ENCODE results near the gene RNU6-7.

The RNU6-7 gene

DNA sequence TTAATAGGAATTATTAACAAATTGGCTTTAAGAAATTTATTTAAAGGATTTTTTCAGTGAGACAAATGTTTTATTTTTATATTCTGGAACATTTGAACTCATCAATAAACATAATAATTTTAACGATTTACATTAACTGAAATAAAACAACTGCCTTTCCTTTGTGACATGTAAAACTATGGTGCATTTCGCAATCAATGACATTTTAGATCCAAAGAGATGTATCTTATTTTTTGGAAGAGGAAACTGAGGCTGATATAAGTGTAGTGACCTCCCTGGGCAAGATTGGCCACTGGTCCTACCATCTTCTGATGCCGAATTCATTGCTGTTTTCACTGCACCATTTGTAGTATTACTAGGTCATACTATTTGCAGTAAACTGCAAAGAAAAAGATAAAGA is 3.7 kb downstream of the RNU6-7 start:
- DNase-seq (ENCODE audit: low spot score): no peak

DNA sequence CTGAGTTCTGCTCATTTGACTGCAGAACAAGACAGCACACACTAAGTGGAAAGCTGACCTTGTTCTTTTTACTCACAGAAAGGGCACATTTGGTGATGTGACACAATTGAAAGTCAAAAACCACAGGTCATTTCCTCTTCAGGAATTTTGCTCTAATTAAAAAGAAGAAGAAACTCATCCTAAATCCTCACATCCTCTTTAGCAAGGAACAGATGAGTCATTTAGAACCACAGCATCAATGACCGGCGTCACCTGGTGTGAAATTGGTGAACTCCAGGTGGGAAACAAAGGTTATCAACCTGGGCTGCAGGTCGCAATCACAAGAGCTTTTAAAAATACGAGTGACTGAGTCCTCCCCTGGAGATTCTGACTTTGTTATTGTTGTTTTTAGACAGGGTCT is 4.1 kb downstream of the RNU6-7 start:
- no peak for DNase-seq (ENCODE audit: low spot score)

DNA sequence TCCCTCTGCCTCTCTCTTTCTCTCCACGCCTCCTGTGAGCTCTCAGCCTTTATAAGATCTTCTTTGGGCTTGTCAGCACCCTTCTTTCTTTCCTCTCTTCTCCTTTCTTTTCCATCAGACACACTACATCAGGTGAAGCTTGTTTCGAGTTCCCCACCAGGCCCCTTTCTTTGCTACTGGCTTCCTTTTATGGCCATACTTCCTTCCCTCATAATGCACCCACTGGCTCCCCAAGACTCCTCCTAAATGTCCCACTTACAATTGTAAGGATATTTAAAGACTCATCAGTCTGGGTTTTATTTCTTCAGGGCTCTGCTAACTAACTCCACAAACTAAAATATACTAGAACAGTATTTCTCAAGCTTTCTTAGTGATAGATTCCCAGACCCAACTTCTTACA is 4.7 kb downstream of the RNU6-7 start:
- DNase-seq (ENCODE audit: low spot score): no peak

DNA sequence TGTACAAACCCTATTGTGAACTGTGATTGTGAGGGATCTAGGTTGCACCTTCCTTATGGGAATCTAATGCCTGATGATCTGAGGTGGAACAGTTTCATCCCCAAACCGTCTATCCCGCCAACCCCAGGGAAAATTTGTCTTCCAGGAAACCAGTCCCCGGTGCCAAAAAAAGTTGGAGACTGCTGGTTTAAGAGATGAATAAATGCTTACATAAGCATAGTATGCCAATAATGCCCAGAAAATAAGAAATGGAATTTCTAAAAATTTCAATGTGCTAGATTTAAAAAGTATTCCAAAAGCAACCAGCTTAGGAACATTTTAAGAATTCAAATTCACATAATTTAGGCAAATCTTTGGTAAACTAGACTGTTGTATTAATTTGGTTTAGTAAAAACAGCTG is 6.6 kb downstream of the RNU6-7 start:
- no peak for DNase-seq (ENCODE audit: low spot score)

DNA sequence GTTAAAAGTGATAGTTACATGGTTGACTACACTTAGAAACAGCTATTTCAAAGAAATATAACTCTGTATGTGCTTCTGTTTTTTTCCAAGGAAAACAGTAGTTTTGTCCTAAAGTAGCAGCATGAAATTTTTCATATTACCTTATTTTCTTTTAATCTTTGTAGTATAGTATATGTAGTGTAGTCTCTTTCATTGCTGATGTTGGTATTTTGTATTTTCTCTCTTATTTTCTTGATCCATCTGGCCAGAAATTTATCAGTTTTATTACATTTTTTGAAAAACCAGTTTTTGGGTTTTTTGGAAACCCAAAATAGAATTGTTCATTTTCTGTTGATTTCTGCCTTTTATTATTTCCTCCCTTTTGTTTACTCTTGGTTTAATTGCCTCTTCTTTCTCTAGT is 7.6 kb downstream of the RNU6-7 start:
- DNase-seq (ENCODE audit: low spot score): no peak

DNA sequence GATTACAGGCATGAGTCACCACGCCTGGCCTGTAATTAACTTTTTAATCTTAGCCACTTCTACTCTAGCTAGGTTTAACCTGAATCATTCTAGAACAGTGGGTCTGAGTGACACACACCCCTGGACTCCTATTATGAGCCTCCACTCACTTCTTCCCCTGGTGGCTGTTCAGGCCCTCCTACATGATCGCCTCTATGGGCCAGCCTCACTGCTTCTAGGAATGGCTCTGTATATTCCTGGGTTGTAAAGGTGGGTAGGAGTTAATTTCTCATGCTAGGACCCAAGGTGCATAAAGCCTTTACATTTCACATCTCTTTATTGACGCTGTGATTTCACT is 9.2 kb downstream of the RNU6-7 start:
- no peak for DNase-seq (ENCODE audit: low spot score)

DNA sequence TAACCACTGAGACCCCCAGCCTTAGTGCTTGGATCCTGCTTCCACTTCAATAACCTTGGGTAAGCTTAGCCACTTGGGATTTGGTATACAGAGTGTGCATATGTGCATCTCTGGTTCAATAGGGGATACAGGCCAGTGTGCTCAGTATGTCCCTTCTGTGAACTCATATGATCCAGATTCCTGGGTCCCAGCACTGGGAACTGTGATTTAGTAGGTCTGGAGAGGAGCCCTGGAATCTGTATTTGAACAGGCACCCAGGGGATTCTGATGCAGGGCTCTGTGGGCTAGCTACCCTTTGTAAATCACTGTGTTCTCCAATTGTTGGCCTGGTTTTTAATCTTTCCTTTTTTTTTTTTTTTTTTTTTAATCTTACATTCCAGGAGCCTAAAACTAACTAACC is 11.0 kb downstream of the RNU6-7 start:
- no peak for DNase-seq (ENCODE audit: low spot score)

DNA sequence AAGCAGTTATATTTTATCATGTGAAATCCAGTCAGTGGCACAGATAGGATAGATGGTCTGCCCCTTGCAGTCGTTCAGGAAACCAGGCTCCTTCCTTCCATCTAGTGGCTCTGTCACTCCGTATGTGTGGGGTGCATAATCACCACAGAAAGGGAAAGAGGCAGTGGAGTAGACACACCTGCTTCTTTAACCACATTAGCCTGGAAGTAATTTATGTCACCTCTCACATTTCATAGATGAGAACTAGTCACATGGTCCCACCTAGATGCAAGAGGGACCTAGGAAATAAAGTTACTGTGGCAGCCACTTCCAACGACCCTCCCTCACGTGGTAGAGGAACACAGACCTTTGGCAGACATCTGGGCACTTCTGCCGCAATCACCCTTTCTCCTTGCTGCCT is 15.5 kb downstream of the RNU6-7 start:
- no peak for DNase-seq (ENCODE audit: low spot score)

DNA sequence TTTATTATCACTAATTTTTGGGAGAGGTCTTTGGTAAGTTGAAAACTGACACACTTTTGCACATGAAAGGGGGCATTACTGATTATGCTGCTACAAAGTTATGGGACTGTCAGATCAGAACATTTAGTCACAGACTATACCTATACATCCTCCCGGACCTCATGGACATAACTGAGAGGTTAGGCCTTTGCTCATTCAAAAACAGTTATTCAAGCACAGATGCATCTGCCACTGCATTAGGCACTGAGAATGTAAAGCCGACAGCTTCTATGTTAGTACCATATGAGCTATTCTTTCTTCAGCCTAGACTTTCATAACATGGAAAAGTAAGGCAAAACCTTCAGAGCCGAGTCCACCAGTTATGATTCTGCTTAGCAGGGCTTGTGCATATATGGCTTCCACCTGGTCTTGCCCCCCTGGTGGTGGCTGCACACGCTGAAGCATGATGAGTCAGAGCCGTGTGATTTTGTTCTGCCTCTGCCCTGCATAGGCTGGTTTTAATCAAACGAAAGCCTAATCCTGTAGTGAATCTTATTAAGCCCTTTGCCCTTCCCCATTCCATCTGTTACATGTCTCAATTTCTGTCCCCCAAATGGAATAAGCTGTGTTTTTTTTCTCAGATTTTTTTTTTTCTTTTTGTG is 23.0 kb downstream of the RNU6-7 start:
- no peak for DNase-seq (ENCODE audit: low spot score)

DNA sequence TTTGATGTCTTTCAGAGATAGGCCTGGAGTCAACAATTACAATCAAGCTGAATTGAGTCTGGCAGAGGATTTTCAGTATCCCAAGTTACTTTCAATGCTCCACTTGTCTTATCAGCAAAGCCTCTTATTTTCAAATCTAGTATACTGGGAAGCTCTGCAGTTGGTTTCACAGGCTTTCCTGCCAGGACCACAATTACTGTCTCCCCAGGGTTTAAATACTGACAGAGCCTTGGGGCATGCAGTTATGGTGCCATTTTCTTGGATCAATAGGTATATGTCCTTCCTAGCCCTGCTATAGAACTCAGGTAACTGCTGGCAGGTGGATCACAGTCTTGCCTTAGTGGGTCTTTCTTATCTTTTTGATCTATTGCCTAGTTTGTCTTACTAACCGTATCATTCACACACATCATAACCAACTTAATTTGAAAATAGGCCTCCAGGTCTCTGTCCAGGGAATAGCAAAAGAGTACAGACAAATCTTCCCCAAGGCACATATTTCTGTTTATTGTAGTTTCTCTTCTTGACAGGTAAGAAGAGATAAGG is 23.6 kb downstream of the RNU6-7 start:
- DNase-seq (ENCODE audit: low spot score): no peak

DNA sequence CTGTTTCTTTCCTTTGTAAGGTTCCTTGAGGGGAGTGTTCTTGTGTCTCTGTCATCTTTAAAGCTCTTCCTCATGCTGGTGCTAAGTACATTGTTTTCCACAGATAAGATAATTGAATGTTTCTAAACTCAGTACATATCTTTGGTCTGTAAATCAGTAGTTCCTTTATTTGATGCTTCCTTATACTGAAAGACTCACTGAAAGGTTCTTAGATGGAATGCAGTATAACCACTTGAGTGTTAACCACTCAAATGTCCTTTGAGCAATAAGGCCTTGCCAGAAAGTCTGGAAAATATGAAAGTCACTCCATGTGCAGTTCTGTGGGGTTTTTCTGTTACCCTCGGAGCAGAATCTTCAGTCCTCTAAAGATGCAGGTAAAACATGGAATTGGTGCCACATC is 24.2 kb downstream of the RNU6-7 start:
- DNase-seq (ENCODE audit: low spot score): no peak

DNA sequence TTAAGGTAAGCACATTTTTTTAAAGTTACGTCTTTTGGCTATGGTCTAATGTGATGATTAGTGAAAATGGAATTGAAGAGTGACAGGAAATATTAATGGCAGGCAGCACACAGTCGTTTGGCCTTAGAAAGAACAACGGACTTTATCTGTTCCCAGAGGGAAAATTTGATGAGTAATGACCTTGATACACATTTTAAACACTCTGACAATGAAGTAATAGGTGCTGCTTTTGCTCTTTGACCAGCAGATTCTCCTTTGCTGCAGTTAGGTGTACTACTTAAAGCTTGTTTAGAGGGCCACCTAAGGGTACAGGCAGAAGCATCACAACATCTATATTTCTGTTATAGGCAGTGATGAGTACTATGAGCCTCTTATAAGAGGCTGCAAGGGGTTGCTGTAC is 28.3 kb downstream of the RNU6-7 start:
- DNase-seq (ENCODE audit: low spot score): no peak

DNA sequence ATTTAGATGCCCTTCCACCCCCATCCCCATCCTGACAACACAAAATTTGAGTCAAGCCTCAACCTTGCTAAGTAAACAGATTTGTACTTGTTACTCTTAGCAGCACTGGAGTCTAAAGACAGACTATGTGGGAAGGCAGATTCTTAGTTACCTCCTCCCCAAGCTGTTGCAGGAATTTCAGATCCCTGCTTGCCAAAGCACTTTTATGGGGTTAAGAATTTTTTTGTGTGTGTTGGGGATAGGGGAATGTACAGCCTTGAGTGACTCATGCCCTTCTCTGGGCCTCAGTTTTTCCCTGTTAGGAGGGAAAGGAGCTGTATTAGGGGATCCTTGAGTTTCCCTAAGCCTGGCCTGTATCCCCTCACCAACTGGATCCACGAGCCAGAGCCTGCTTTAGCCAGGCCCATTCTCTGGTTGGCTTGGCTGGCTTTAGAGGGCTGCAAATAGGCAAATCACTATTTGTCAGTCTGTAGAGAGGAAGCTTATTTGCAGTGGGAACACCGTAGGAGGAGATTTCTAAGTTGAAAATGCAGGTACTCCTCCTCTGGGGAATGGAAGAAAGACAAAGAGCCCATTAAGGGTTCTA is 28.9 kb downstream of the RNU6-7 start:
- no peak for DNase-seq (ENCODE audit: low spot score)

DNA sequence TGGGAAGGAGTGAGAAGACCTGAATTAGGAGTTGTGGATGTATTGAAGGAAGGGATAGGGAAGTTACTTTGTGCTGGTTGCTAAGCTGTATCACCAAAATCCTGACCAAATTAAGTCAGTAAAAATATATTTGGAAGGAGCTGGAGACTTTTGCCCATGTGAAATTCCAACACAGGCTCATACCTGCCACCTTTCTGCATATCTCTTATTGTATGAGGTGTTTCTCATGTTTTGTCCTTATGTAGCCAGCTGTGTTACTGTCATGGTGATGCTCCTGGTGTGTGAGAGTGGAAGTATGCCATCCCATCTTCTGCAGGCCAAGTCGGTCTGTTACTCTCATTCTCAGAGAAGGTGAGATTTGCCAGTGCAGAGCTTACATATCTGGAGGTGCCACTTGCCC is 30.6 kb downstream of the RNU6-7 start:
- DNase-seq (ENCODE audit: low spot score): no peak

DNA sequence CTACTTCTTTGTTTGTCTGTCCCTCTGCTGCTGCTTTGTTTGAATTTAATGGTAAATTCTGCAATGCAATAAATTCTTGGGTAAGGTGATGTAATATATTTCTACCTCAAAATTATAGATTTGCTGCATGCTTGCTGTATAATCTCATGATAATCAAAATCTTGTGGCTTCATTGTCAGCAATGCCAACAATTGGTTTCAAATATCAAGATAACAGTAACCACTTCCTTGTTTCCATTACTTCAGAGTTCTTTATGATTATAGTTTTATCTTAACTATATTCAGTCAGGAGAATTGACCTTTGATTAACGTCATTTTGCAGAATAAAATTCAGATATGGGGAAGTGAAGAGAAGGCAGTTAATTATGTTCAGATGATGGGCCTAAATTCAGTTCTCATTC is 31.4 kb downstream of the RNU6-7 start:
- DNase-seq (ENCODE audit: low spot score): no peak

DNA sequence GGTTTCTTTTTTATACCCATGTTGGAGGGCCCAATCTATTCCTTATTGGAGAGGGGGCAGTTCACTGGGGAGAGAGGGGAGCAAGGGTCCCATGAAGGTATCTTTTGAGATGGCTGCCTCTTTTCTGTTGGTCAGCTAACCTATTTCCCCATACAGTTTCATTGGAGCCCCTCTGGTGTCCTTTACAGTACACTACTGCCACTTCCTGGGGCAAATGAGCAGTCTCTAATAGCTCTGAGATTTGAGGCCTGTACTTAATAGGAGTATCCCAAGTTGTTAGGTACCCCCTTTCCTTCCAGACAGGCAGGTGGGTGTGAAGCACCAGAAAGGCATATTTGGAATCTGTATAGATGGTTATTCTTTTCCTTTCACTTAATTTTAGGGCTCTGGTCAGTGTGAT is 42.6 kb downstream of the RNU6-7 start:
- DNase-seq (ENCODE audit: low spot score): no peak

DNA sequence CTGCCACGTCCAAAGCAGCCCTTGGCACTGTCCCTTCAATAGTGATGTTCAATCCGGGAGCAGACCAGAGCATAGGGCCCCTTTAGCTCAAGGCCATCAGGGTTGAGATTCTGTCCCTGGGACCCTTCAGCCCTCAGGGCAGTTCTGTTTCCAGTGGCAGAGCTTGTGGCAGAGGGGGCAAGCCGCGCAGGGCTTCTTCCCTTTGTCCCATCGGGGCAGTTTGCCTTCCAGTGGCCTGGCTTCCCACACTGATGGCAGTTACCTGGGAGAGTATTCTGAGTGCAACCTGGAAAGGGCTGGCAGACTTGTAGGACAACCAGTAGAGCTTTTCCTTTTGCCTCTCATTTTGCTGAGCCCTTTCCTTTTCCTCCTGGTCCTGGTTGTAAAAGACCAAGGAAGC is 44.9 kb downstream of the RNU6-7 start:
- no peak for DNase-seq (ENCODE audit: low spot score)

DNA sequence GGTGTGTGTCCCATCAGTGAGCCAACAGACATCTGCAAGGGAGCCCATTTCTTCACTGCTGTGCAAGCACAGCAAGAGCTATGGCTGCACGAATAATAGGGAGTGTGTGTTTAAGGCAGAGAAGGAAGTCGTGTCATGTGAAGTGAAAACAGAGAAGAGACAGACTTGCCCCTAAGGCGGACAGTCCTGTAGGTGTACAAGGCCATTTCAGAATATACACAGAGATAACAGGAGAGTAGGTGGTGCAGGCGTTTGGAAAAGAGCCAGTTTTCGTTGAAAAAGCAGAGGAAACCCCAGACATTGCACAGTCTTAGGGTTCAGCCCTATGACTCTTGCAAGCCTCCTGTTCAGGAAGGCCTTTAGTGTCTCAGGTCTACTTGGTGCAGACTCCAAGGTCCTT is 47.5 kb downstream of the RNU6-7 start:
- no peak for DNase-seq (ENCODE audit: low spot score)

DNA sequence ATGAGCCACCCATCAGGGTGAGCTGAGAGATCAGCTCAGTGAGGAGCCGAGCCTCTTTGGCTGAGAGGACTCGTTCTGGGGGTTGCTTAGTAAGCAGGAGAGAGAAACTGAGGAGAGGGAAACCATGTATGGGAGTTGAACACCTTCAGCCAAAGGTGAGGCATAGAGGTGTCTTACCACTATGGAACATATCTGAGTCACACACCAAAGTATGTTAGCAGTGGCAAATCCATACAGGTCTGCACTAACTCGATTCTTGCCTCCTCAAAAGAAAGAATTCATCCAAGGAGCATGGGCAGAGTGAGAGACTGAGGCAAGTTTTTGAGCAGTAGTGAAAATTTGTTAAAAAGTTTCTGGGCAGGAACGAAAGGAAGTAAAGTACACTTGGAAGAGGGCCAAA is 47.9 kb downstream of the RNU6-7 start:
- no peak for DNase-seq (ENCODE audit: low spot score)

DNA sequence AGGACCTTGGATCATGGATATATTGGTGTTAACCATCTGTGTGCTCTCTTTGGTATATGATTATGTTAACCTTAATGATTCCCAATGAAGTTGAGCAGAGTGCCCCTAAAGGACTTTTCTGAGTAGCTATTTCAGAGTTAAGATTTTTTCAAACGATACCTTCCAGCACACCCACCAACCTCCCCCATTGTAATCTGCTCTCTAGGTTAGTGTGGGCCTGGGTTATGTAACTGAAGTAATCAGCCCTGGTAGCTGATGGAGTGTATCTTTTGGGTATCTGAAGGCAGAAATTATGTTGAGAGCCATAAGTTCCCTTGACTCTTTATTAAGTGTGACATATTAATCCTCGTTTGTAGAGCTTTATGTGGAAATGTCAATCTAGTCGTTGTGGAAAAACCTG is 48.8 kb downstream of the RNU6-7 start:
- no peak for DNase-seq (ENCODE audit: low spot score)

DNA sequence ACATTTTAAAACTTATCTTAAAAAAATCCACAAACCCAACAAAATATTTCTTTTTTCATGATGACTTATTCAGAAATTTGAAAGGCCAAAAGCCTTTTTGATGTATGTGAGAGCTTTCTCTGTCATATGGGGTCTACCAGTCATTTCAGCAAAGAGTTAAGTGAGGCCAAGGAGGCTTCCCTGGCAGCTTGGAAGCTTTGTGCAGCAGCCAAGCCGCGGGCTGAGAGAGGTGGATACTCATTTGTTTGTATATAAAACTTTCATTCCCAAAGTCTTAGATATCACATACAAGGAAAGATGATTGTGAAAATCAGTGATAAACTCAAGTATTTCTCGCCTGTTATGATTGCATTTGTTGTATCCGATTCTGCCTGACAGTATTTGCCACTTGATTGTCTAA is 49.7 kb downstream of the RNU6-7 start:
- no peak for DNase-seq (ENCODE audit: low spot score)
